ENCODE data around the gene CCL25. TPM values are rescaled to one million over a fixed set of nuclear protein-coding genes. Genes with fewer than 3 reads are reported as not detected.

The CCL25 gene
- total and polyA plus RNA-seq, 2 of the 4 experiments (the other 2 are of a cell fraction): not detected

DNA sequence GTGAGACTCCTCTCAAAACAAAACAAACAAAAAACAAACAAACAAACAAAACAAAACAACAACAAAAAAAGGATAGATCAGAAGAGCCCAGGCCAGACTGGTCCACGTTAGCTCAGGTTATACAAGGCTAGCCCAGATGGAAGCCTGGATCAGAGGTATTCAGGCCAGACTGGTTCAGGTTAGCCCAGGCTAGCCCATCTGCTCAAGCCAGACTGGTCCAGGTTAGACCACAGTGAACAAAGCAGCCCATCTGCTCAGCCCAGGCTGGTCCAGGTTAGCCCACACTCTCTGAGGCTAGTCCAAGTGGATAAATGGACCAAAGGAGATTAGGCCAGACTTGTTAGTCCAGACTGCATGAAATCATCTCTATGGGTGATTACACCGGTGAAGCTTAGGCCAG is 41.2 kb downstream of the CCL25 start:
- CTCF ChIA-PET: no interaction called here
- Histone ChIP-seq H4K91ac (ENCODE audit: insufficient read depth, low read depth, low read length) (no peak overlapping the region), H3K27me3 (ENCODE audit: control insufficient read depth, insufficient read depth, low read length) (no peaks in the 10 kb centered on the region), H3K36me3 (ENCODE audit: control insufficient read depth, insufficient read depth, low read length) (no peaks in the 10 kb centered on the region), H3K9ac (ENCODE audit: low read depth, low read length) (no peak overlapping the region), H4K20me1 (ENCODE audit: insufficient read depth, low read length) (no peaks in the 10 kb centered on the region), H3K14ac (replicated peaks; ENCODE audit: low read depth, low read length) (no peak overlapping the region), H3K18ac (ENCODE audit: low read depth, low read length) (no peak overlapping the region), H3K79me1 (ENCODE audit: low read depth in 1 of 2, low read length in 2 of 2) (no peaks in the 10 kb centered on the region), H4K5ac (ENCODE audit: low read depth, low read length) (no peak overlapping the region), H3K4me2 (ENCODE audit: low read depth, low read length) (no peak overlapping the region), H4K8ac (ENCODE audit: low read depth in 2 of 2, low read length in 2 of 2) (no peak overlapping the region), H2AFZ (replicated peaks; ENCODE audit: low read length, poor library complexity) (peak overlapping the region; percentile 43), H2BK5ac (ENCODE audit: low read depth, low read length, poor library complexity, severe bottlenecking) (no peak overlapping the region), H3K9me3 (ENCODE audit: control insufficient read depth, insufficient read depth, low read length) (peaks cover 33% of the 10 kb centered on the region), H3K4me3 (ENCODE audit: insufficient read depth, low read depth, low read length) (no peak overlapping the region), H2BK15ac (ENCODE audit: low read depth, low read length) (no peak overlapping the region), H3K23ac (ENCODE audit: low read depth, low read length) (no peak overlapping the region), H2BK120ac (ENCODE audit: low read depth, low read length) (no peak overlapping the region), H3K4me1 (ENCODE audit: control insufficient read depth, insufficient read depth, low read length) (no peaks in the 10 kb centered on the region), H3K27ac (ENCODE audit: insufficient read depth, low read length) (no peak overlapping the region), H3K9me1 (ENCODE audit: insufficient read depth, low read length) (no peaks in the 10 kb centered on the region), H2AK5ac (ENCODE audit: low read depth, low read length) (no peak overlapping the region), H3K4ac (ENCODE audit: low read depth, low read length) (no peak overlapping the region), H3K56ac (ENCODE audit: extremely low read depth, insufficient read depth, low read length) (no peak overlapping the region), H2BK20ac (ENCODE audit: low read depth, low read length) (no peak overlapping the region), H2AK9ac (replicated peaks; ENCODE audit: low read depth, low read length, poor library complexity) (no peak overlapping the region)
- DNase-seq: no peak
- ATAC-seq (ENCODE audit: low read depth): no peak
- TF ChIP-seq MAFK (IDR thresholded peaks at IDR 0.05; ENCODE audit: low read depth, low read length) (no peak), CEBPB (IDR thresholded peaks at IDR 0.05; ENCODE audit: low read depth, low read length) (no peak), RAD21 (IDR thresholded peaks at IDR 0.05; ENCODE audit: low read length) (no peak), RCOR1 (IDR thresholded peaks at IDR 0.05; ENCODE audit: insufficient replicate concordance, low read length) (no peak), ELK1 (IDR thresholded peaks at IDR 0.05; ENCODE audit: borderline replicate concordance, low read depth, low read length) (no peak), RFX5 (IDR thresholded peaks at IDR 0.05; ENCODE audit: low read depth, low read length) (no peak), MAZ (IDR thresholded peaks at IDR 0.05; ENCODE audit: borderline replicate concordance, low read depth, low read length) (no peak), SMC3 (IDR thresholded peaks at IDR 0.05; ENCODE audit: low read depth, low read length) (no peak), FOS (IDR thresholded peaks at IDR 0.05; ENCODE audit: low read depth, low read length) (no peak), CHD1 (IDR thresholded peaks at IDR 0.05; ENCODE audit: low read depth, low read length) (no peak), NFE2L2 (IDR thresholded peaks at IDR 0.05; ENCODE audit: low read depth, low read length) (no peak), MXI1 (IDR thresholded peaks at IDR 0.05; ENCODE audit: borderline replicate concordance, low read depth, low read length) (no peak), POLR2A (IDR thresholded peaks at IDR 0.05; ENCODE audit: low read depth, low read length) (no peak), BHLHE40 (IDR thresholded peaks at IDR 0.05; ENCODE audit: low read depth, low read length) (no peak)
- TF ChIP-seq, protein P1, sequence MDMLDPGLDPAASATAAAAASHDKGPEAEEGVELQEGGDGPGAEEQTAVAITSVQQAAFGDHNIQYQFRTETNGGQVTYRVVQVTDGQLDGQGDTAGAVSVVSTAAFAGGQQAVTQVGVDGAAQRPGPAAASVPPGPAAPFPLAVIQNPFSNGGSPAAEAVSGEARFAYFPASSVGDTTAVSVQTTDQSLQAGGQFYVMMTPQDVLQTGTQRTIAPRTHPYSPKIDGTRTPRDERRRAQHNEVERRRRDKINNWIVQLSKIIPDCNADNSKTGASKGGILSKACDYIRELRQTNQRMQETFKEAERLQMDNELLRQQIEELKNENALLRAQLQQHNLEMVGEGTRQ (IDR thresholded peaks at IDR 0.05; ENCODE audit: low read depth, low read length): no peak
- TF ChIP-seq, protein P2, sequence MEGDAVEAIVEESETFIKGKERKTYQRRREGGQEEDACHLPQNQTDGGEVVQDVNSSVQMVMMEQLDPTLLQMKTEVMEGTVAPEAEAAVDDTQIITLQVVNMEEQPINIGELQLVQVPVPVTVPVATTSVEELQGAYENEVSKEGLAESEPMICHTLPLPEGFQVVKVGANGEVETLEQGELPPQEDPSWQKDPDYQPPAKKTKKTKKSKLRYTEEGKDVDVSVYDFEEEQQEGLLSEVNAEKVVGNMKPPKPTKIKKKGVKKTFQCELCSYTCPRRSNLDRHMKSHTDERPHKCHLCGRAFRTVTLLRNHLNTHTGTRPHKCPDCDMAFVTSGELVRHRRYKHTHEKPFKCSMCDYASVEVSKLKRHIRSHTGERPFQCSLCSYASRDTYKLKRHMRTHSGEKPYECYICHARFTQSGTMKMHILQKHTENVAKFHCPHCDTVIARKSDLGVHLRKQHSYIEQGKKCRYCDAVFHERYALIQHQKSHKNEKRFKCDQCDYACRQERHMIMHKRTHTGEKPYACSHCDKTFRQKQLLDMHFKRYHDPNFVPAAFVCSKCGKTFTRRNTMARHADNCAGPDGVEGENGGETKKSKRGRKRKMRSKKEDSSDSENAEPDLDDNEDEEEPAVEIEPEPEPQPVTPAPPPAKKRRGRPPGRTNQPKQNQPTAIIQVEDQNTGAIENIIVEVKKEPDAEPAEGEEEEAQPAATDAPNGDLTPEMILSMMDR (conservative IDR thresholded peaks at IDR 0.05; ENCODE audit: low read depth, low read length): no peak
- no TSS peak for BruUV-seq (replicated peaks)
- dilution Hi-C loops (cut with HindIII; ENCODE audit: low sequenced_read_pairs, unreplicated experiment): no loop called here
- in situ Hi-C loops (cut with MboI; ENCODE audit: low sequenced_read_pairs): no loop called here
- WGBS, 2 experiments (ENCODE audit: extremely low coverage in 2 of 2, insufficient read length in 1 of 2): 57% methylated on average over 1 of the region's 2 CpGs; no CpG with 5 or more reads in 1 of the 2 experiments
- intact Hi-C loops (cut with micrococcal nuclease): no loop called here
- POLR2A ChIA-PET (ENCODE audit: unreplicated experiment): no interaction called here
